Right ventricle myocardium superior (tissue), 1 donor: ENCODE data around the gene P2RX5. TPM values are rescaled to one million over a fixed set of nuclear protein-coding genes. Genes with fewer than 3 reads are reported as not detected.

ENCODE experiments used
- ATAC-seq: fragments of 200-7000 bp; cut with Tn5 transposase; one replicate; pipeline ENCODE4 v1.9.1; 2020; ENCODE audit warnings: mild to moderate bottlenecking; ENCODE audit not compliant: poor library complexity
- DNase-seq: peaks from one replicate; pipeline ENCODE4 v3.0.0-alpha.2; 2020
- intact Hi-C: fragments of 100-400 bp; cut with DNase I; formaldehyde crosslinking; loops from one replicate; pipeline ENCODE4 v1.11.2; 2022
- total RNA-seq: library from RNA; stranded (reverse); fragmentation: NEBNext Ultra II Directional; extraction: Animal tissue kit (Norgen Biotek cat#: 25700); gene quantifications from one replicate; pipeline ENCODE4 v1.2.1, GENCODE V29; 2021
- donor health status: DM: no; HTN: yes; CAD: no; lungs with severe emphysema.

P2RX5 gene
- total RNA-seq, 1 donor from 2014 or later: 13.0 TPM

DNA sequence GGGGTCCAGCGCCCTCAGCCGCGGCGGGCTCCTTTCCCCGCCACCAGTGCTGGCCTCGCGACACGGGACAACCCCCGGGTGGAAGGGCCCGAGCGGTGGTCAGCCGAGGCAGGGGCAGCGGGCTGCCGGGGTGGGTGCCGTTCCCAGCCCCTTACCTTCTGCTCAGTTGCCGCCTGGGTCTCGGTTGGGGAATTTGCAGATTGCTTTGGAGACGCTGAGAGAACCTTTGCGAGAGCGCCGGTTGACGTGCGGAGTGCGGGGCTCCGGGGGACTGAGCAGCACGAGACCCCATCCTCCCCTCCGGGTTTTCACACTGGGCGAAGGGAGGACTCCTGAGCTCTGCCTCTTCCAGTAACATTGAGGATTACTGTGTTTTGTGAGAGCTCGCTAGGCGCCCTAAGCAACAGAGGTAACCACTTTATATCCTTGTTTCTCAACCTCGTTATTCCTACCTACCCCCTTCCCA lies 59.0 kb downstream of the P2RX5 start:
- intact Hi-C loops: no loop called here
- ATAC-seq: no peak

DNA sequence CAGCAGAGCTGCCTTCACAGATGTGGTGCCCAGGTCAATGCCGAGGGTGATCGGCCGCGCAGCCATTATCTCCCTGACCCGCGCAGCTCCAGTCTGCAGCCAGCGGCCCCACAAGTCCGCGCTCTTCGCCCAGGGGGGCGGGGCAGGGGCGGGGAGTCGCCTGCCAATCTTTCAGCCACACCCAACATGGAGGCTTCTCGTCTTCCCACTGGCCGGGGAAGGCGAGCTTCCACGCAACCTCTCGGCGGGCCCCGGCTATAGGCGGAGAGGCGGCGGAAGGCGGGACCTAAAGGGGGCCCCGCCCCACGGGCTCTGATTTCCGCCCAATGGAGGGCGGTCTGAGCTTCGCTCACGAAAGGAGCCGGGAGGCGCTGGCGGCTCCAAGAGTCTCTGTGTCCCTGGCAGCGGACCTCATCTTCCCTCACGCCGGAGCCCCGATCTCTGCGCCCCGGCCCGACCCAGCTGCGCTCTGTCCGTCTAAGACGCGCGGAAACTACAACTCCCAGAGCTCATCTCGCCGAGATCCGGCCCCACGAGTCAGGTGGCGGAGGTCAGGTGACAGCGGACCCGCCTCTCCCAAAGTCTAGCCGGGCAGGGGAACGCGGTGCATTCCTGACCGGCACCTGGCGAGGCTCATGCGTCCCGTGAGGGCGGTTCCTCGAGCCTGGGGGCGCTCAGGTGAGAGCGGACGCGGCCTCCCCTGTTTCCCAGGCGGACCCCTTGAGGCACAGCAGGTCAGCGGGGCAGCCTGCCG lies 59.6 kb downstream of the P2RX5 start, which contains the start of the genes CTNS and SHPK:
Gene CTNS (plus strand): TSS at position 607 of the 754 bp plus-strand sequence. CDS start 3,447 bp downstream, outside the sequence.
Gene SHPK (minus strand): TSS at position 97 of the 754 bp plus-strand sequence. CDS start 31 bp downstream, at position 66.
- DNase-seq: peak; percentile 98
- ATAC-seq: peak; percentile 97
- intact Hi-C loops: no loop called here

More for the DNA sequence above, 59.0 kb downstream of the P2RX5 start:
- DNase-seq: no peak

DNA sequence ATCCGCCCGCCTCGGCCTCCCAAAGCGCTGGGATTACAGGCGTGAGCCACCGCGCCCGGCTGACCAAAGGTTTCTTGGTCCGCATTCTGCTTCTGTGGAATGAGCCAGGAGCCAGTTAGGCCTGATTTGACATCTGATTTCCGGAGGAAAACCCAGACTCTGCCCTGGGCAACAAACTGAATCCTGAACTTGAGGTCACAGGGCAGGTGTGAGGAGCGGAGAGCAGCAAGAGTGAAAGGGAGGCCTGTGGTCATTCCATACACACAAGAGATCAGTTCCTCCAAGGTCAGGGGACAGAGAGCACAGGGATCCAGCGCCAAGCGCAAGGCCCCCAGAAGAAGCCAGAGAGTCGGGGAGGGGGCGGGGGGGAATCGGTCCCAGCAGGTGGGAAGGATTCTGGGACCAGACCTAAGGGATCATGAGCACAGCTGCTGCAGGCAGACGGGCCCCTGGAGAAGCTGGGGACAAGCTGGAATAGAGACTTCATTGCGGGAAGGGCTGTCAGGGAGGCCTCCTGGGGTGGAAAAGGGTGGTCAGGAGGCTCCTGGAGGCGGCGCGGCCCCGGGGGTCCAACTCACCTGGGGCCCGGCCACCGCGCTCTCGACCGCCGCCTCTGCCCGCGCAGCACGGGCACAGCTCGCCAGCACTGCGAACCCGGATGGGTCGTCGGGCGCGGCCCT lies 60.3 kb downstream of the P2RX5 start:
- DNase-seq (no peak), ATAC-seq (peak; percentile 1)
- intact Hi-C loops: no loop called here

DNA sequence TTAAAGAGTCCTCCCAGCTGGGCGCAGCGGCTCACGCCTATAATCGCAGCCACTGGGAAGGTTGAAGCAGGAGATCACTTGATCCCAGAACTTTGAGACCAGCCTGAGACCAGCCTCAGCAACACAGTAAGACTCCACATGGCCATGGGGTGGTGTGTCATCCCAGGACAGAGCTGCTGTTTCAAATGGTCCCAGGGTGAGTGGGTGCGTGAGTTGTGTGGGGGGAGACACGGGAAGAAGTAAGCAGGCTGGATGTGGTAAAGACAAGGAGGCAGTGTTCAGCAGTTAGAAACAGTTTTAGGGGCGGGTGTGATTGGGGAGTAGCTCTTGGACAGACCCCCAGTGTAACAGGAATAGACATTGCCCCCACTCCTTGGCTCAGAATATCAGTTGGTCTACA lies 63.7 kb downstream of the P2RX5 start:
- DNase-seq (no peak), ATAC-seq (no peak)
- intact Hi-C loops: no loop called here

DNA sequence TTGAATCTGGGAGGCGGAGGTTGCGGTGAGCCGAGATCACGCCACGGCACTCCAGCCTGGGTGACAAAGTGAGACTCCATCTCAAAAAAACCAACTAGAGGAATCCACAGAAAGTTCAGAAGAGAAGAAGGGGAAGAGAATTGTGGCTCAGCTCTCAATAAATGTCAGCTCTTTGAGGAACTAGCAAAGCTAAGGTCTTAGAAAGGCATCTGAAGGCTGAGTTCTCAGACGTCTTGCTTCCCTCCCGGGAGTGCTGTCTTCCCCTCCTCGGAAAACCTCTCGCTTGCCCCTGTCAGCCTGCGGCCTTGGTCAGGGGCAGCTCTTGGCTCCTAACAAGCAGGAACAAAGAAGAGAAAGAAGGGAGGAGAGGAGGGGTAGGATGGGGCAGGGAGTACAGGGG lies 65.2 kb downstream of the P2RX5 start:
- intact Hi-C loops: no loop called here
- ATAC-seq (no peak), DNase-seq (no peak)

DNA sequence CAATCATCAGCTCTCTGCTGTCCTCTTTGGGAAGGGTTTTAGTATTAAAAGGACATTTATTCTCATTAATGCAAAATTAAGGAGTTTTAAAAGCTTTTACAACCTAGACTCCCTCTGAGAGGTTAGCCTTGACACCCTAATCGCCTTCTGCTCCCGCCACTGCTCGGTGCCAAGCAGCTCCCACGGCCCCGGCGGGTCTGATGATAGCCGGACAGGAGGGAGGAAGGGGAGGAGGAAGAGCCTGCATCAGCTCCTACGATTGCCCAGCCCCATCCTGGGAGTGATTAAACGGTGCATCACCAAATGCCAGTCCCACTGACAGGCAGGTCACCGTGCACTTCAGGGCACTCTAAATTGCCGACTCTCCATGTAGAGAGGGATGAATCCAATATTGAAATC lies 68.2 kb downstream of the P2RX5 start:
- DNase-seq: no peak
- ATAC-seq: no peak
- intact Hi-C loops: no loop called here

DNA sequence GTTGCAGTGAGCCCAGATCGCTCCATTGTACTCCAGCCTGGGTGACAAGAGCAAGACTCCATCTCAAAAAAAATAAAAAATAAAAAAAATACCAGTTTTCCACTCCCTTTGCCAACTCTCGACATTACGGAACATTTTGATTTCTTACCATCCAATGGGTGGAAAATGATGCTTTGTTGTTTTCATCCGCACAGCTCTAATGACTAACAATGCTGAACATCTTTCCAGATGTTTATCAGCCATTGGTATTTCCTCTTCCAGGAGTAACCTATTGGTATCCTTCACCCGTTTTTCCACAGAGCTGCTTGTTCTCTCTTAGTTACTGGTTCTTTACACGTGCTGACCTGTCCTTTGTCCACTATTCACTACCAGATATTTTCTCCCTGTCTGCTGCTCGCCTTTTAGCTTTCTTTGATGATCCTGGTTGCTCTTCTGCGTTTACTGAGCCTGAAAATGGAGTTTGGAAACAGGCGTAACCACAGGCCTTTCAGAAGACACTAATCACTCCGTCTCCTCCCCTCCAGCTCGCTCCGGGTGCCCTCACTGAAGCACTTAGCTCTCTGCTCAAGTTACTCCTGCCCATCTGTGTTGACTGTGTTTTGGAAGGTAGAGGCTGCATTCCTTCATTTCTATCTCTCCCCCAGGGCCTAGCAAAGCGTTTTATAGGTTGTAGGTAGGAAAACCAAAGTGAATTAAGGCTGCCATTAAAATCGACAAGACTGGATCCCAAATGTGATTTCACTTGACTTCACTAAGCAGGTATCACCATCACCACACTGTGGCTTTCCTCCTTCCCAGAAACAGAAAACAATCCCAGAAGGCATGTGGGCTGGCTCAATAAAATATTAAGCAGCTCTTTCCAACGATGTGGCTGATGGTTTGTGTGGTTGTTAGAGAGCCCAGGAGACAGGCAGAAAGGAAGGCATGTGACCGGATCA lies 68.9 kb downstream of the P2RX5 start:
- DNase-seq: no peak
- intact Hi-C loops: no loop called here
- ATAC-seq: no peak

Other genes with a start within 250 kb of the P2RX5 start
- gene SPATA22, start 224.3 kb downstream of the P2RX5 start, total RNA-seq: 0.51 TPM
- 2.5 TPM for gene ASPA, start 220.2 kb downstream of the P2RX5 start, total RNA-seq
- 1.0 TPM for gene TRPV3, start 138.3 kb downstream of the P2RX5 start, total RNA-seq
- 4.0 TPM for gene TRPV1, start 86.7 kb downstream of the P2RX5 start, total RNA-seq
- gene SHPK, start 59.9 kb downstream of the P2RX5 start, total RNA-seq: 4.7 TPM
- gene CTNS, start 59.4 kb downstream of the P2RX5 start, total RNA-seq: 5.1 TPM
- gene TAX1BP3, start 27.6 kb downstream of the P2RX5 start, total RNA-seq: 149 TPM
- gene EMC6, start 27.3 kb downstream of the P2RX5 start, total RNA-seq: 64.6 TPM
- gene HASPIN, start 27.7 kb upstream of the P2RX5 start, total RNA-seq: 0.13 TPM
- gene ITGAE, start 105.0 kb upstream of the P2RX5 start, total RNA-seq: 14.8 TPM
- gene NCBP3, start 150.1 kb upstream of the P2RX5 start, total RNA-seq: 13.8 TPM
- 4.0 TPM for gene CAMKK1, start 196.9 kb upstream of the P2RX5 start, total RNA-seq
- gene P2RX1, start 220.3 kb upstream of the P2RX5 start, total RNA-seq: 0.08 TPM